Measurements from ENCODE around the gene PEX11B. TPM values are rescaled to one million over a fixed set of nuclear protein-coding genes. Genes with fewer than 3 reads are reported as not detected.

Gene PEX11B
- total RNA-seq (2014; rRNA removed; shearing (Covaris generic)): 26.5 and 29.2 TPM in 2 replicates
- polyA plus RNA-seq (2014; cell fraction: nucleus; rRNA removed): 33.1 and 40.6 TPM in 2 replicates

GRCh38 chr1:145918144-145918991, at the start of gene PEX11B:
PEX11B (minus strand) TSS chr1:145918717; CDS start chr1:145918688, 29 bp downstream.
- peak; percentile 83 for DNase-seq (ENCODE audit: extremely low read depth, low read depth)

GRCh38 chr1:145967288-145967687, 48.8 kb upstream of the PEX11B start:
- DNase-seq (ENCODE audit: extremely low read depth, low read depth): no peak

GRCh38 chr1:145965119-145965744, 46.7 kb upstream of the PEX11B start:
- DNase-seq (ENCODE audit: extremely low read depth, low read depth): no peak

GRCh38 chr1:145964328-145965118, 46.0 kb upstream of the PEX11B start, which contains the start of the genes ANKRD34A and POLR3GL:
ANKRD34A (minus strand) TSS chr1:145964575; CDS start chr1:145961759, 2,816 bp downstream.
POLR3GL (plus strand) TSS chr1:145964690; CDS start chr1:145974866, 10,176 bp downstream.
- DNase-seq (ENCODE audit: extremely low read depth, low read depth): peak; percentile 96

GRCh38 chr1:145963265-145964019, 44.9 kb upstream of the PEX11B start:
- DNase-seq (ENCODE audit: extremely low read depth, low read depth): no peak

- DNase-seq (ENCODE audit: extremely low read depth, low read depth): no peak
Measured at GRCh38 chr1:145962157-145963102, 43.9 kb upstream of the PEX11B start.

- no peak for DNase-seq (ENCODE audit: extremely low read depth, low read depth)
Measured at GRCh38 chr1:145961425-145962156, 43.1 kb upstream of the PEX11B start.

- DNase-seq (ENCODE audit: extremely low read depth, low read depth): no peak
Measured at GRCh38 chr1:145961109-145961424, 42.5 kb upstream of the PEX11B start.

- DNase-seq (ENCODE audit: extremely low read depth, low read depth): no peak
Measured at GRCh38 chr1:145960468-145961108, 42.1 kb upstream of the PEX11B start.

- DNase-seq (ENCODE audit: extremely low read depth, low read depth): no peak
Measured at GRCh38 chr1:145959957-145960467, 41.5 kb upstream of the PEX11B start.

GRCh38 chr1:145959333-145959732, 40.8 kb upstream of the PEX11B start:
- no peak for DNase-seq (ENCODE audit: extremely low read depth, low read depth)

- DNase-seq (ENCODE audit: extremely low read depth, low read depth): no peak
Measured at GRCh38 chr1:145958734-145959133, 40.2 kb upstream of the PEX11B start.

GRCh38 chr1:145957443-145958319, 39.2 kb upstream of the PEX11B start, which contains the start of gene LIX1L:
LIX1L (minus strand) TSS chr1:145958017; CDS start chr1:145957927, 90 bp downstream.
- peak; percentile 99 for DNase-seq (ENCODE audit: extremely low read depth, low read depth)

GRCh38 chr1:145956781-145957442, 38.4 kb upstream of the PEX11B start:
- DNase-seq (ENCODE audit: extremely low read depth, low read depth): no peak

GRCh38 chr1:145956361-145956760, 37.8 kb upstream of the PEX11B start:
- DNase-seq (ENCODE audit: extremely low read depth, low read depth): no peak

- no peak for DNase-seq (ENCODE audit: extremely low read depth, low read depth)
Measured at GRCh38 chr1:145955436-145955835, 36.9 kb upstream of the PEX11B start.
